GM18870 (cell line): ENCODE data around the gene CRKL.
"Not testable (repeated sequence)": the region's sequence is repeated elsewhere in the genome, so short reads cannot be mapped to it uniquely, and the experiment has no call there.

Experiments used
- ATAC-seq: cut with Tn5 transposase; IDR thresholded peaks from one replicate; pipeline ENCODE4 v1.9.1; 2021; ENCODE audit warnings: moderate library complexity; ENCODE audit not compliant: unreplicated experiment

The CRKL gene

GRCh38 chr22:20916916-20917810 is at the start of gene CRKL:
Gene CRKL (plus strand): TSS chr22:20917407. CDS start chr22:20917935, 528 bp downstream.
- ATAC-seq, result peak; percentile 79

GRCh38 chr22:20868025-20868962 is 48.9 kb upstream of the CRKL start:
- no peak for ATAC-seq

- no peak for ATAC-seq
Measured at GRCh38 chr22:20869234-20869633, 48.0 kb upstream of the CRKL start.

GRCh38 chr22:20873214-20873613 is 44.0 kb upstream of the CRKL start:
- no peak for ATAC-seq

- no peak for ATAC-seq
Measured at GRCh38 chr22:20875296-20875695, 41.9 kb upstream of the CRKL start.

GRCh38 chr22:20877715-20878114 is 39.5 kb upstream of the CRKL start:
- no peak for ATAC-seq

GRCh38 chr22:20881231-20881630 is 36.0 kb upstream of the CRKL start:
- no peak for ATAC-seq

- no peak for ATAC-seq
Measured at GRCh38 chr22:20881869-20882815, 35.1 kb upstream of the CRKL start.

- no peak for ATAC-seq
Measured at GRCh38 chr22:20882855-20883254, 34.4 kb upstream of the CRKL start.

- ATAC-seq, result no peak
Measured at GRCh38 chr22:20884454-20884853, 32.8 kb upstream of the CRKL start.

- no peak for ATAC-seq
Measured at GRCh38 chr22:20885017-20885556, 32.1 kb upstream of the CRKL start.

GRCh38 chr22:20885557-20886323 is 31.5 kb upstream of the CRKL start:
- no peak for ATAC-seq

- ATAC-seq, result no peak
Measured at GRCh38 chr22:20887375-20887774, 29.8 kb upstream of the CRKL start.

GRCh38 chr22:20889025-20889704 is 28.0 kb upstream of the CRKL start:
- ATAC-seq, result no peak

- ATAC-seq, result no peak
Measured at GRCh38 chr22:20889904-20890540, 27.2 kb upstream of the CRKL start.

GRCh38 chr22:20890975-20891374 is 26.2 kb upstream of the CRKL start:
- ATAC-seq, result no peak

- ATAC-seq, result not testable (repeated sequence)
Measured at GRCh38 chr22:20897737-20898136, 19.5 kb upstream of the CRKL start.

- no peak for ATAC-seq
Measured at GRCh38 chr22:20899827-20900423, 17.3 kb upstream of the CRKL start.
